ENCODE results near the gene BICD2. TPM values are rescaled to one million over a fixed set of nuclear protein-coding genes. Genes with fewer than 3 reads are reported as not detected.

The BICD2 gene
- total and polyA plus RNA-seq, 12 donors: 9.3 to 33.8 (median 23.3) TPM

- 95 to 98% (median 97%) methylated on average over 9 of the region's 9 CpGs for WGBS, 4 donors
- Histone ChIP-seq H3K9me3 (replicated peaks in 1 of 3) (no peaks in the 10 kb centered on the region), H3K27me3 (no peaks in the 10 kb centered on the region), H3K27ac (no peak overlapping the region), H3K36me3 (replicated peaks in 1 of 2) (no peaks in the 10 kb centered on the region), H3K4me3 (no peak overlapping the region), H3K4me1 (replicated peaks in 1 of 2) (peaks cover 15 to 19% of the 10 kb centered on the region in 2 donors)
- intact Hi-C loops (cut with DNase I): no loop called here
- TF ChIP-seq POLR2A (IDR thresholded peaks at IDR 0.05): no peak
- no peak for TF ChIP-seq CTCF (IDR thresholded peaks at IDR 0.05)
- peak in 1 of 7 donors; percentile 7 for DNase-seq
Observed at GRCh38 chr9:92734931-92735635, 29.6 kb downstream of the BICD2 start.

DNA sequence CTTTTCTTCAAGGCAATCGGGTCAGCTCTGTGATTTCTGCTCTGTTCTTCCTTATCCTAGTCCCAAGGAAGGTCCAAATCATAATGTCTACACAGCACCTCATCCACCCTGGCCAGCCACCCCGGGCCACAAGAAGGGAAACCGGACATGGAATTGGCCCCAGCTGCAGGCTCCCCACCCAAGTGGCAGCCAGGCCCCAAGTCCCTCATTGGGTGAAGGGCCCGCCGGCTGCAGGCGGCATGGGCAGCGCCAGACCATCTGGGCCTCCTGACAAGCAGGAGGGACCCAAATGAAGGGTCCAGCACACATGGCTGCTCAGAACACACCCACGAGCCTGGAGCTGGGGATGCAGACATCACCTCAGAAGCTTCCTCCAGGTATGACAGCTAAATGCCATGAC is 33.7 kb downstream of the BICD2 start:
- peaks cover 4 to 5% of the 10 kb centered on the region in 2 donors for H3K4me1 ChIP-seq (replicated peaks in 1 of 2)
- H3K27ac ChIP-seq: no peak overlapping the region
- intact Hi-C loops (cut with DNase I): no loop called here
- H3K36me3 ChIP-seq (replicated peaks in 1 of 2): peaks cover 0 to 12% of the 10 kb centered on the region in 2 donors
- 90 to 97% (median 96%) methylated on average over 3 to 8 of the region's 8 CpGs for WGBS, 4 donors
- no peak overlapping the region for H3K4me3 ChIP-seq
- no peaks in the 10 kb centered on the region for H3K27me3 ChIP-seq
- peak in 3 of 7 donors; percentile 10 to 34 (median 13) for DNase-seq
- H3K9me3 ChIP-seq (replicated peaks in 1 of 3): no peaks in the 10 kb centered on the region
- TF ChIP-seq CTCF (IDR thresholded peaks at IDR 0.05) (no peak), POLR2A (IDR thresholded peaks at IDR 0.05) (no peak)

DNA sequence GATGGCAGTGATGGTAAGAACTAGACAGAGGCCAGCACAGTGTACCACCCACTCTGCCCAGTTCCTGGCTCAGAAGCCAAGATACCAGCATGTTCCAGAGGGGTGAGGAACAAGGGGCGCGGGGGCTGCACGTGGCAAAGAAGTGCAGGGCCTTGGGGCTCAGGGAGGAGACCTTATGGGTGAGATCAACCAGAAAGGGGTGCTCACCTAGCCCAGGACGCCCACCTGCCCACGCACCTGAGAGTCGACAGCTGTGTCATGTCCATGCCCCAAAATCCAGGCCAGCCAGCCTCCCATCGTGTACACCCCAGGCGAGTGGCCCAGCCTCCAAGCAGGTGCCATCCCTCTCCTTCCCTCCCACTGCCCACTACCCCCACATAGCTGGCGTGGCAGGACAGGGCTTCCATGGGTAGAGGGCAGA is 34.9 kb downstream of the BICD2 start:
- intact Hi-C loops (cut with DNase I): no loop called here
- no peaks in the 10 kb centered on the region for H3K4me1 ChIP-seq (replicated peaks in 1 of 2)
- WGBS, 4 donors: 83 to 95% (median 87%) methylated on average over 1 to 9 of the region's 9 CpGs; no CpG with 5 or more reads in 1 of the 4 donors
- TF ChIP-seq CTCF (IDR thresholded peaks at IDR 0.05) (no peak), POLR2A (IDR thresholded peaks at IDR 0.05) (no peak)
- no peaks in the 10 kb centered on the region for H3K9me3 ChIP-seq (replicated peaks in 1 of 3)
- peaks cover 0 to 12% of the 10 kb centered on the region in 2 donors for H3K36me3 ChIP-seq (replicated peaks in 1 of 2)
- H3K27me3 ChIP-seq: no peaks in the 10 kb centered on the region
- DNase-seq: peak in 3 of 7 donors; percentile 13 to 43 (median 16)
- H3K4me3 ChIP-seq: no peak overlapping the region
- H3K27ac ChIP-seq: no peak overlapping the region

DNA sequence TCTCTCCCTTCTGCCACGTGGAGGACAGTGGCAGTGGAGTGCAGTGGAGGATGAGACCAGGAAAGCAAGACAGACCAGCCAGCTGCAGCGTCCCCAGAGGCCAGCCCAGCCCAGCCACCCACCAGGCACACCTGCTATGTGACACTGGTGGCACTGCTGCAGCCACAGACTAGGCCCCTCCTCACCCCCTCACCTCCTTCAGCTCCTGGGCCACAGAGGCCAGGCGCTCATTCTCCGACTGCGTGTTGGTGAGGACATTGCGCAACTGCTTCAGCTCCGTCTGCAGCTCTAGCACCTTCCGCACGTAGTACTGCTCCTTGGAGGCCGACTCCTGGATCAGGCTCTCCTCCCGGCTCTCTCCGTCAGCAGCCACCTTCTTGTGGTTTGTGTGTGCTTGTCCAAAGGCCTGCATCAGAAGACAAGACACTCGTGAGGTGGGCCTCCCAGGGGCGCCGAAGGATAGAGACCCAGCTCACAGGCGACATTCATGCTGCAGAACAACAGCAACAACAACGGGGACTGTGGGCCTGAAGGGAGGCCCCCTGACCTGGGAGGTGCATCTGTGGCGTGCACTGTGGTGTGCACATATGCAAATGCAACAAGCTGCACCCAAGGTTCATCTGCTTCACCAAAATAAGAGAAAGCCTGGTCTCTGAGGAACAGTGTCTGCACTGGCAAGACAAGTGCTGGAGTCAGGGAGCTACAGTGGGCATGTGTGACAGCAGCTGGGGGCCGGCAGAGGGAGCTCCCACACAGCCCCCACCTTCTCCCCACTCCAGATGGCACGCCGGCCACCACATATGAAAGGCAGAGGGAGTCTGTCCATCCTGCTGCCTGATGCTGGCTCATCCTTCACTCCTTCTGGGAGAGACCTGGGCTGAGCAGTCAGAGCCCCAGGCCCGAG is 35.5 kb downstream of the BICD2 start:
- Histone ChIP-seq H3K9me3 (replicated peaks in 1 of 3) (no peaks in the 10 kb centered on the region), H3K27ac (no peak overlapping the region), H3K4me1 (replicated peaks in 1 of 2) (no peaks in the 10 kb centered on the region), H3K27me3 (no peaks in the 10 kb centered on the region), H3K36me3 (replicated peaks in 1 of 2) (peaks cover 0 to 12% of the 10 kb centered on the region in 2 donors), H3K4me3 (no peak overlapping the region)
- 78 to 90% (median 82%) methylated on average over 18 to 22 of the region's 22 CpGs for WGBS, 4 donors
- TF ChIP-seq POLR2A (IDR thresholded peaks at IDR 0.05): no peak
- TF ChIP-seq CTCF (IDR thresholded peaks at IDR 0.05): peak in 3 of 6 experiments; percentile 35 to 50 (median 41)
- DNase-seq: peak in 5 of 7 donors; percentile 18 to 58 (median 35)
- intact Hi-C loops (cut with DNase I): no loop called here

Measured in adrenal gland (tissue), 12 donors.